UCSD-AML1 (cell line): ENCODE data around the gene DNM2.
A peak's percentile ranks its signal among the peaks of the same experiment; 100 is the strongest.

Experiments used
- DNase-seq: peaks from one replicate; lab custom pipeline; 2025; ENCODE audit not compliant: unreplicated experiment; lab: John Stamatoyannopoulos, UW

Gene DNM2

DNA sequence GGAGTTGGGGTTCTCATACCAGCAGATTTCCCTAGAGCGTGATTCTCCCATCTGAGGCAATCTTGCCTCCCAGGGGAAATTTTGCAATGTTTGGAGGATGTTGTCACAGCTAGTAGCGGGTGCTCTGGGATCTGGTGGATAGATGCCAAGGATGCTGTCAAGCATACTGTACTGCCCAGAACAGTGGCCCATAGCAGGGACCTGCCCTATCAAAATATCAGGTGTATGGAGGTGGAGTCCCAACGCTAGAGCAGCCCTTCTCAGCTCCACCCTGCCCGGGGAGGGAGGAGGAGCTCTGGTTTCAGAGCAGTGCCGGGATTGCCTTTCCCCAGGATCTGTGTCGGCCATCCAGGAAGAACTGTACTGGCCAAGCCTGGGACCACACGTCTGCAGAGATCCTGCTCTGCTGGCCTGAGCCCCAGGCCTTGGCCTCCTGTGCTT lies 27.5 kb upstream of the DNM2 start:
- DNase-seq = no peak

DNA sequence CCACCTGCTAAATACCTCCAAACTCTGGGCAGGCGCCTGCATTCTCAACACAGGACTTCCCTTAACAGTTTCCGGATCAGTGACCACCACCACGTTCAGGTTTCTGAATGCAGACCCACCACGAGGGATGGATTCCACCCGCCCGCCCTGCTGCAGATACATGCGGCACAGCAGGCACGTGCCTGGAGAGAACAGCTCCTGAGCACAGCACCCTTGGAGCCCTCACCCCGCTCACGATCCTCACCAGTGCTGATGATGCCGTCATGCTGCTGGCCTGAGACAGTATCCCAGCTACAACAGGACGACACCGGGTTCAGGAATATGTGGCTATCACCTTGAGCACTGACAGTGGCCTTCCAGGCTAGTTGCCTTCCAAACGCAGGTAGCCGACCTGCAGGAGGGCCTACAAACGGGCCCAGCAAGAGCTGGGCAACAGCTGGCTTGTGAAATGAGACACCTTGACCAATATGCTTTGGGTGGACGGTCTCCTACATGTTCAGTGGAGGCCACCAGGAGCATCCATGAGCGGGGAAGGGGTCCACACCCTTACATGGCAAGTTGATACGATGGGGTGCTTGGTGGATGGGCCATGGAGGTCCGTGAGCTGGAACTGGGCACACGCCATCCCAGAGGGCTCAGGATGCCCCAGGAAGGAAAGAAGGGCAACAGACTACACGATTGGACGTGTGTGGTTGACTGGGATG lies 26.5 kb upstream of the DNM2 start:
- no peak for DNase-seq

DNA sequence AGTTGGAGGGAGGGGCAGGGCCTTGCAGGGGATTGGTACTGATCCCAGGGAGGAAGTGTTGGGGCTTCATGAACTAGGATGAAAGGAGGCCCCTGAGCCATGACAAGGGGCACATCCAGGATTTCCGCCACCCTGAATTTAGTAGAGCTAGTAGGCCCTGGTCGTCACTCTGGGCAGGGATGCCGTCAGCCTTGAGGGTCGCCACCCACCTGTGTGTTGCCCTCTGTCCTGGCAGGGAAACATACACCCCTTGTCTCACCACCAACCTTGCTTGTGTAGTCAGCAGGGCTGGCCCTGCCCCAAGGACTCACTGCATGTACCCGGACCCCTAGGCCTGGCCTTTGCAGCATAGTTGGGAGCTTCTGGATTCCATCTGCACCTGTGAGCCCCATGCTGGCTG lies 26.0 kb upstream of the DNM2 start:
- DNase-seq = no peak

DNA sequence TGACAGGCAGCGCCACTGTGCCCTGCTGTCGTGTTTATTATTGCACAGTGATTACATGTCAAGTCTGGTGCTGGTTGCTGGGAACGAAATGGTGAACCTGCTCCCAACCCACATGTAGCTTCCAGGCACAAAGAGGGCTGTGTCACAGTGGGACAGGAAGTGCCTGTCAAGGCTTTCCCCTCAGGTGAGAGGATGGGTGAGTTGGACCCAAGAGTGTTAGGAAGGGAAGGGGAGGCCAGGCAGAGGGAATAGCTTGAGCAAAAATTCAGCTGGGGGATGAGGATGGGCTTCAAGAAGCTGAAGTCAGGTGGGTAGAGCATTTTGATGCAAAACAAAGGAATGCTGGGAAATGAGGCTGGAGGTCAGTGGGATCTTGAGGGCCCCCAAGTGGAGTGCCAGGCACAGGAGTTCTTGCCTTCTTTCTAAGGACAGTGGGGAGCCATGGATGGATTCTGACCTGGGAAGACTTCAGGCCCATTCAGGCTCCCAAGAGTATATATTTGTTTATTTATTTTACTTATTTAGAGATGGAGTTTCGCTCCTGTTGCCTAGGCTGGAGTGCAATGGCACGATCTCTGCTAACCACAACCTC lies 25.1 kb upstream of the DNM2 start:
- DNase-seq = no peak

DNA sequence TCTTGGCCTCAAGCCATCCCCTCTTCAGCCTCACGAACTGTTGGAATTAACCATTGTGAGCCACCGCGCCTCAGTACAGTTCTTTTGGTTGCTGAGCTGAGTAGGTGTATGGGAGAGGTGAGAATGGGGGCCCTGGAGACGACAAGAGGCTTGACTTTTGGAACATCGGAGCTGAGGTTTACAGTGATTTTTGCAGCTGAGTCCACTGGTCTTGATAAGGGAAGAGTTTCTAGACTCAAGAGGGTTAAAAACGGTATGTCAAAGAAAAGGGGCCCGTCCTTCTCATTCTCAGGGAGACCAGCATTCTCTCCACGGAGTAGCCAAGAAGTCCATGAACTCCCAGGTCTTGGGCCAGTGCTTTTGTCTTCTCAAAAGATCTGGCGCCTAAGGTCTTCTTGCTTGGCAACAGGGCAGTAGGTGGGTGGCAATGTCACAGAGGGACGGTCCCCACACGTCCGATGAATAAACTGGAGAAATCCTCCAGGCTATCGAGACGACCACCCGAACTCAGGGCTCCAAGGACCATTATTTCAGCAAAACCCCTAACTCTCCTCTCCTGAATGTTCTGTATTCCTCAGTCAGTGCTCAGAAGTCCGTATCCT lies 23.1 kb upstream of the DNM2 start:
- no peak for DNase-seq

DNA sequence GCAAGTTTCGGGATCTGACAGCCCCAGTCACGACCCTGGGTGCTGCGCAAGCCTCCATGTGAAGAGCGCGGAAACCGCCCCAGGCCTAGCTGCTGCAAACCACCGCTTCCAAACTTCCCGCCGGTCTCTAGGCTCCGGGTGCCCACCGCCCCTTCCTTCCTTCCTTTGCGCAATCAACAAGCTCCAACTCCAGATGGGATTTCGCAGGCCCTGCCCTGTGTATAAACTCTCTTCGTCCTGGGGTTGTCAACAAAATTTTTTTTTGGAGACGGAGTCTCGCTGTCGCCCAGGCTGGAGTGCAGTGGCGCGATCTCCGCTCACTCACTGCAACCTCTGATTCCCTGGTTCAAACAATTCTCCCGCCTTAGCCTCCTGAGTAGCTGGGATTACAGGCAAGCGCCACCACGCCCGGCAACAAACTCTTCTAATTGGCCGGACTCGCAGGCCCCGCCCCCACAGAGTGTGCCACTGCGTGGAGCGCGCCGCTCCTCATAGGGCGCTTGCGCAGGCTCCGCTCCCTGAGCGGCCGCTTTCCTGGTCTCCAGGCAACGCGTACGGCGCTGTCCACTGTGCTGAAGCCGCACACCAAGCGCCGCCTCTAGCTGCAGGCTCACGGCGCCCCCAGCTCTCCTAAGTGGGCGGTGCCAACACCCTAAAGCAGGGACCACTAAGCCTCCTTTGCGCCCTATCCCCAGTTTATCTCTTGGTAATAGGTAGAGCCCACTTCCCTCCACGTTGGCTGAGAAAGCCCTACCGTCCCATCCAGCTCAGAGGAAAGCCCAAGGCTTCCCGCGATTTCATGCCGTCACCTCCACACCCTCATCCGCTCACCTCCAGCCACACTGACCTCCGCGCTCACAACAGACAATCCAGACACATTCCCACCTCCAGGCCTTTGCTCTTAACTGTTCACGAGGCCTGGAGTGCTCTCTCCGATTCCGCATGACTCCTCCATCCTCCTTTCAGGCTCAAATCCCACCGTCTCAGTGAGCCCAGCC lies 22.2 kb upstream of the DNM2 start:
- DNase-seq = peak; percentile 96

DNA sequence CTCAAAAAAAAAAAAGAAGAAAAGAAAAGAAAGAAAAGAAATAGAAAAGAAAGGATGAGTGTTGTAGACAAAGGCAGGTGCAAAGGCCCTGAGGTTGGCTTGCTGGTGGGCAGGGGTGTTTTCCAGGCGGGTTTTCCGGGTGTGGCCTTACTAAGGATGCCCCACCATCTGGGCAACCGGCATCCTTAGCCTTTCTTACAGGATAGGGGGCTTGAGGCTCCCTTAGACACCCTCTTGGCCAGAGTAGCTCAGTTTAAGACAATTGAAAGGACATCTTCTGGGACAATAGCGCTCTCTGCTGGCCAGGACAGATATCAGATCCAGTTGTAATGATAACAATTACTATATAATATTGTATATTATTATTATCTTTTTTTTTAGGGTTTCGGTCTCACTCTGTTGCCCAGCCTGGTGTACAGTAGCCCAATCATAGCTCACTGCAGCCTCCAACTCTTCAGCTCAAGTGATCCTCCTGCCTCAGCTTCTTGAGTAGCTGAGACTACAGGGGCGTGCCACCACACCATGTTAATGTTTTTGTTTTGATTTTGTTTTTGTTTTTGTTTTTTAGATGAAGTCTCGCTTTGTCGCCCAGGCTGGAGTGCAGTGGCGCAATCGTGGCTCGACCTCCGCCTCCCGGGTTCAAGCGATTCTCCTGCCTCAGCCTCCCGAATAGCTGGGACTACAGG lies 18.1 kb upstream of the DNM2 start:
- peak; percentile 42 for DNase-seq

DNA sequence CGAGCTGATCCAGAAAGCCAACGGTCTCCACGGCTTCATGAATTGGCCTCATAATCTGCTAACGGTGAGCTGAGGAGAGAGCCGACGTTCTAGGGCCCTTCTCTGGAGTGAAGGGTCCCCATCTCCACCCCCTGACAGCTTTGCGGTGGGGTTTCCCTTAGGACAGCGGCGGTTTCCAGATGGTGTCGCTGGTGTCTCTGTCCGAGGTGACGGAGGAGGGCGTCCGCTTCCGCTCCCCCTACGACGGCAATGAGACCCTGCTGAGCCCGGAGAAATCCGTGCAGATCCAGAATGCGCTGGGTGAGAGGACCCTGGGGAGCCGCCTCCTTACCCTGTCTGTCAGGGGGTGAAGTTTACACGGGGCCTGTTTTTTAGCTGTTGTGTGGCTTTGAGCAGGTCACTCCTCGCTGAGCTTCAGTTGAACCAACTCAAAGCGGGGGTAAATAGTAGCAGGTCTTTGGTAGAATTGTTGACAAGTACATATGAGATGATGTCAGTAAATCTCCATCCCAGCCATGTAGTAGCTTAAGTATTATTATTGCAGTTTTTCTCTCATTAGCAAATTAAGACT lies 15.8 kb upstream of the DNM2 start:
- peak; percentile 40 for DNase-seq

DNA sequence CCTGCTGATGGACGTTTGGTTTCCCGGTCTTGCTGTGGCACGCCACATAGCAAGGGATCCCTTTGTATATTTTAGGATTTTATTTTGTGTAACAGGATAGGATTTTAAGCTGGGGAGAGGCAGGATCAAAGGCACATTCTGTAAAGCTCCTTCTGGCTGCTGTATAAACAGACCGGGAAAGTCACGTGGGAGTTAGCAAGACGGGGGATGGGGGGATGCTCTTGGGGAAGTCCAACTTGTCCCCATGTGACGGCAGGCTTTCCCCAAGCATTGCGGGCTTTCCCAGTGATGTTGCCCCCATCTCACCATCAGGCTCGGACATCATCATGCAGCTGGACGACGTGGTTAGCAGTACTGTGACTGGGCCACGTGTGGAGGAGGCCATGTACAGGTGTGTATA lies 10.9 kb upstream of the DNM2 start:
- DNase-seq = no peak

DNA sequence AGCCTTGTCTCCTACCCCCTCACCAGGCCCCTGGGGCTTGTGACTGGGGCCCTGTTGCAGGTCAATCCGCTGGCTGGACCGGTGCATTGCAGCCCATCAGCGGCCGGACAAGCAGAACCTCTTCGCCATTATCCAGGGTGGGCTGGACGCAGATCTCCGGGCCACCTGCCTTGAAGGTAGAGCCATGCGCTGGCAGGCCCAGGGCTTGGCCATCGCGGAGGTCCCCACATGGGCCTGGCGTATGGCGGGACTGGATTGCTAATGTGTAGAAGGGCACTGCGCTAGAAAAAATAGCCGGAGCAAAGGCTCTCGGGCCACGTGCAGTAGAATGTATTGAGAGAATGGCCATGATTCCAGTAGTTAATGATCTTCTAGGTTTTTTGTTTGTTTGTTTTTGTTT lies 10.4 kb upstream of the DNM2 start:
- DNase-seq = no peak

DNA sequence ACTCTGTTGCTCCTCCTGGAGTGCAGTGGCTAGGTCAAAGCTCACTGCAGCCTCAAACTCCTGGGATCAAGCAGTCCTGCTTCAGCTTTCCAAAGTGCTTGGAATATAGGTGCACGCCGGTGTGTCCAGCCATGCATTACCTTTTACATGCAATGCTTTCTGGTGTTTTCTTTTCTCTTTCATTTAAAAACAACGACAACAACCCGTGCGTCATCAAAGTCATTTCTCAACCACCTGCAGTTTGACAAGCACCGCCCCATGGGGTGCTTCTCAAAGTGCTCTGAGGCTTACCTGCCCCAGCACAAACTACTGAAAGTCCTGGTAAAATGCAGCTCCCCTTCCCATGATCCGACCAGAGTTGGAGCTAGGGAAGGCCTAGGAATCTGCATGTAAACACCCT lies 9.6 kb upstream of the DNM2 start:
- DNase-seq = no peak

DNA sequence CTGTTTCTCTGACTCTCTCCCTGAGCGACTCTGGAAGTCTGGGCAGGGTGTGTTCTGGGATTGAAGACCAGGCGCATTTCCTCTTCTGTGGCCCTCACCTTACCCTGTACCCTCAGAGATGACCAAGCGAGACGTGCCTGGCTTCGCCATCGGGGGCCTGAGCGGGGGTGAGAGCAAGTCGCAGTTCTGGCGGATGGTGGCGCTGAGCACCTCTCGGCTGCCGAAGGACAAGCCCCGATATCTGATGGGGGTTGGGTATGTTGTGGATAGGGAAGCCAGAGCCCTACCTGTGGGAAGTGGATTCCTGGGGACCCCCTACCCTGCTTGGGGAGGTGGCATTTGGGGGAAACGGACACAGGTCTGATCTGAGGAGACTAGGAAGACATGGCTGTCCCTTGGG lies 5.8 kb upstream of the DNM2 start:
- no peak for DNase-seq

DNA sequence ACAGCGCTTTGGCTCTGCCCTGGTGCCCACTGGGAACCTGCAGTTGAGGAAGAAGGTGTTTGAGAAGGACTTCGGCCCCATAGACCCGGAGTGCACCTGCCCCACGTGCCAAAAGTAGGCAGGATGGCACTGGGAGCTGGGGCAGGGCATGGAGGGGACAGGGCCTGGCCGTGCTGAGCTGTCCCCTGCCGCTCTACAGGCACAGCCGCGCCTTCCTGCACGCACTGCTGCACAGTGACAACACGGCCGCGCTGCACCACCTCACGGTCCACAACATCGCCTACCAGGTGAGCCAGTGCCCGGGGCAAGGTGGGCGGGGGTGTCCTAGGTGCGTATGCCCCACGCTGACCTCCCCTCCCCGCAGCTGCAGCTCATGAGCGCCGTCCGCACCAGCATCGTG lies 5.1 kb upstream of the DNM2 start:
- DNase-seq = no peak

DNA sequence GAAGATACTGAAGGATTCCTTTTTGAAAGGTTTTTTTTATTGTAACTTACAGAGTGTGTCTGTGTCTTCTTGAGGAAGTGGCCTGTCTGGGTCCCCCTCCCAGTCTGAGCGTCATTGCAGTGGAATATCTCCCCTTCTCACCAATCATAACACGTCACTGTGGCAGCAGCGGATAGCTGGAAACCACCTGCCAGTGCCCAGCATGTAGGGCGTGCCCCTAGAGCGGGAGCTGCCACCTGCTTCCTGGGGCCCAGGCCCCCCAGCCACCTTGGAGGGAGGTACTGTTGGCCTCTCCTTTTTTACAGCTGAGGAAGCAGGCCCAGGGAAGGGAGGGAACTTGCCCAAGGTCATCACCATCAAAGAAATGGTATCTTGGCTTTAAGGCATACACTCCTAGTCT lies 4.6 kb upstream of the DNM2 start:
- DNase-seq = peak; percentile 27

DNA sequence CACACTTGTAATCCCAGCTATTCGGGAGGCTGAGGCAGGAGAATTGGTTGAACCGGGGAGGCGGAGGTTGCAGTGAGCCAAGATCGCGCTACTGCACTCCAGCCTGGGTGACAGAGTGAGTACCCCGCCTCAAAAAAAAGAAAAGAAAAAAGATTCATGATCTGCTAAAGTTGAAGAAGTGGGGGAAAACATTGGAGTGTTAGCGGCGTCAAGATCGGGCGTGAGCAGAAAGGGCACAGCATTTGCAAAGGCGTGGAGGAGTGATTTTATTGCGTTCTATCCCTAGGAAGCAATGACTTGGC lies 874 bp upstream of the DNM2 start:
- DNase-seq = no peak

DNA sequence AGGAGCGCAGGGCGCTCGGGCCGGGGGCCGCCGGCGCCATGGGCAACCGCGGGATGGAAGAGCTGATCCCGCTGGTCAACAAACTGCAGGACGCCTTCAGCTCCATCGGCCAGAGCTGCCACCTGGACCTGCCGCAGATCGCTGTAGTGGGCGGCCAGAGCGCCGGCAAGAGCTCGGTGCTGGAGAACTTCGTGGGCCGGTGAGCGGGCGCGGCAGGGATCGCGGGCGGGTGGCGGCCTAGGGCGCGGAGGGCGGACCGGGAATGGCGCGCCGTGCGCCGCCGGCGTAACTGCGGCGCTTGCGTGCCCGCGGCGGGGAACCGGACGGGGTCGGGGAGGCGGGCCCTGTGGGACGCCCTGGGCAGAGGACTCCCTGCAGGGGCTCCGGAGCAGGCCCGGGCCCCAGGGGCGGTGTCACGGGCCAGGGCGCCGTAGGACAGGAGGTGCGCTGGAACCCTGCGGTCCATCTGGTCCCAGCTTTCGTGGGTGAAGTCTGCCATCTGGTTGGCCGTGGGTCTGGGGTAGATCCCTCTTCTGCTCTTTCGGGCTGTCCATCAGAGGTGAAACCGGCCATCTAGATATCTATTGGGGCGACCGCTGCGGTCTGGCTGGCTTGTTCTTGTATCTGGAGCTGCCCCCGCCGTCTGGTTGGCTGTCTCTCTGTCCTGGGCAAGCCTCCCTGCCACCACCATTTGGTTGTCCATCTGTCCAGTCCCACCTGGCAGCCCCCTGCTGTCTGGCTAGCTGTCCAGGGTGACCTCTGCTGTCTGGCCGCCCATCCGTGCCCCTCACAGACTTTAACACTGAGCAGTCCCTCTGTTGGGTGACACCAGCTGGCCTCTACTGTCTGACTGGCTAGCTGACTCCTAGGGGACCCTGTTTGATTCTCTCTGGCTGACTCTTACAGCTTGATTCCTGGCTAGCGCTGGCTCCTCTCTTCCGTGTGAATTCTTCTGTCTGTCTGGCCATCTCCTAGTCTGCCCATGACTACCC lies 622 bp downstream of the DNM2 start:
- peak; percentile 54 for DNase-seq

DNA sequence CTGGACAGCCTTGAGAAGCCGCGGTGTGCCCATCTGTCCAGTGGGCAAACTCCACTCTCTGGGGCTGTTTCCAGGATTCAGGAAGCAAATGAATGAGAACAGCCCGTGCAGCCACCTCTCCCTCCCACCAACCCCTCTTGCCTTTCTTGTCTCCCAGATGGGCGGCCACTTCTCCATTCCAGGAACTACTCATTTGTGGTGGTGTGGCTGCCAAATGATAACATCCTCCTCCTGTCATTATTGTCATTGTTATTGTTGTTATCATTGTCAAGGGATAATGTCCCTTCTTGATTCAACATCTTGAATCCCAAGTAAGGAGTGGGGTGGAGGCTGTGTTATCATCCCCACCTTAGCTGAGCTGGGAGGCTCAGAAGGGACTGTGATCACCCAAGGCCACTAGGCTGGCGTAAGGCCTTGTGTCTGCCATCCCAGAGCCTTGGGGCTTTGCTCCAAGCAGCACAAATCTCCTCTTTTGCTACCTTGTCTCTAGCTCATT lies 1.6 kb downstream of the DNM2 start:
- peak; percentile 42 for DNase-seq

DNA sequence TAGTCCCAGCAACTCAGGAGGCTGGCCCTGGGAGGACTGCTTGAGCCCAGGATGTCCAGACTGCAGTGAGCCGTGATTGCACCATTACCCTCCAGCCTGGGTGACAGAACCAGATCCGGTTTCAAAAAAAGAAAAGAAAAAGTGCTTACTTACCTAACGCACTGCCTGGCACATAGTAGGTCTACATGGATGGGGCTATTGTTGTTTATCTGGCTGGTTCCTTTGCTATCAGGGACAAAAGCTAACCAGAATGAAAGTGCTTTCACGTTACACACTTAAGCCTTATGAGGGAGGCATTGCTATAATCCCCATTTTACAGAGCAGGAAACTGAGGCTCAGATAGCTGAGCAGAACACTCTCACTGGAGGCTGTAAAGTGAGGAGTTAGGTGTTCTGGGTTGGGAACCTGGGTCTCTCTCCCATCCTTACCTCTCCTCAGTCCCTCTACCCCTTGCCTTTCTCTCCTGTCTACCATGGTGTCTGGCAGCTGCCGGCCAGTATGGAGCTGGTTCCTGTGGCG lies 2.8 kb downstream of the DNM2 start:
- DNase-seq = no peak

DNA sequence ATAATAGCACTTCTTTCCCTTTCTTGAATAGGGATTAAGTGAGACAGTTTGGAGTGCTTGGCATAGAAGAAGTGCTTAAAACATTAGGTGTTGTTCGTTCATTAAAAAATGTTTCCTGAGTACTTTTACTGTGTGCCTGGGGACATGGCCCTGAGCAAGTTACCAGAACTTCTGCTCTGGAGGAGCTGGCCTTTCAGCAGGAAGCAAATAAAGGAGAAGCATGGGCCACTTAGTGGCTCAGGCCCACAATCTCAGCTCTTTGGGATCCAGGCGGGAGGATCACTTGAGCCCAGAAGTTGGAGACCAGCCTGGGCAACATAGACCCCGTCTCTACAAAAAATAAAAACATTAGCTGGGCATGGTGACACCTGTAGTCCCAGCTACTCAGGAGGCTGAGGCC lies 5.7 kb downstream of the DNM2 start:
- DNase-seq = no peak
